Bronchial epithelial cell (primary cell): ENCODE data around the gene ATIC. TPM values are rescaled to one million over a fixed set of nuclear protein-coding genes. Genes with fewer than 3 reads are reported as not detected.

Experiments used
- DNase-seq: peaks from one replicate; pipeline ENCODE4 v3.0.0-alpha.2; 2010; ENCODE audit warnings: low read depth
- FAIRE-seq: peaks from 2 replicates; lab custom pipeline; 2011; peaks lifted over from hg19 to GRCh38; lab: Jason Lieb, UNC
- H3K27me3 ChIP-seq: 2 replicates; pipeline ENCODE4 v1.5.1; 2011; ENCODE audit warnings: low read length; ENCODE audit not compliant: control insufficient read depth, insufficient read depth
- H3K36me3 ChIP-seq: 2 replicates; pipeline ENCODE4 v1.5.1; 2011; ENCODE audit warnings: low read length; ENCODE audit not compliant: control insufficient read depth, insufficient read depth
- H3K4me3 ChIP-seq: 2 replicates; pipeline ENCODE4 v1.5.1; 2011; ENCODE audit warnings: mild to moderate bottlenecking, low read depth, low read length, control low read depth
- CTCF ChIP-seq: IDR thresholded peaks from 2 replicates; pipeline ENCODE4 v1.5.1; 2011; ENCODE audit warnings: mild to moderate bottlenecking, moderate library complexity, low read length, control low read depth, inconsistent platforms; ENCODE audit not compliant: insufficient read depth, severe bottlenecking
- total RNA-seq: library from RNA; depleted of rRNA; stranded (reverse); fragments of >200 nt; gene quantifications from 2 replicates; pipeline ENCODE4 v1.2.1, GENCODE V29; 2014

ATIC gene
- total RNA-seq, 1 donor from 2014 or later = 35.0 TPM

- Histone ChIP-seq H3K4me3 (no peak overlapping the region), H3K27me3 (no peaks in the 10 kb centered on the region), H3K36me3 (peaks cover 1% of the 10 kb centered on the region)
- DNase-seq (no peak), FAIRE-seq (no peak)
- no peak for TF ChIP-seq CTCF
Observed at GRCh38 chr2:215394102-215394805, 82.4 kb downstream of the ATIC start.

- Histone ChIP-seq H3K27me3 (no peaks in the 10 kb centered on the region), H3K4me3 (no peak overlapping the region), H3K36me3 (peaks cover 1% of the 10 kb centered on the region)
- no peak for DNase-seq
- FAIRE-seq = no peak
- TF ChIP-seq CTCF = no peak
Observed at GRCh38 chr2:215395687-215396460, 84.0 kb downstream of the ATIC start.

GRCh38 chr2:215396595-215397313 lies 84.9 kb downstream of the ATIC start:
- Histone ChIP-seq H3K4me3 (no peak overlapping the region), H3K36me3 (peaks cover 1% of the 10 kb centered on the region), H3K27me3 (no peaks in the 10 kb centered on the region)
- DNase-seq (no peak), FAIRE-seq (no peak)
- no peak for TF ChIP-seq CTCF

GRCh38 chr2:215397632-215398341 lies 85.9 kb downstream of the ATIC start:
- H3K4me3 ChIP-seq = no peak overlapping the region
- no peak for FAIRE-seq
- H3K36me3 ChIP-seq = peaks cover 1% of the 10 kb centered on the region
- no peak for DNase-seq
- no peak for TF ChIP-seq CTCF
- no peaks in the 10 kb centered on the region for H3K27me3 ChIP-seq

GRCh38 chr2:215399067-215399716 lies 87.3 kb downstream of the ATIC start:
- no peak for TF ChIP-seq CTCF

More at GRCh38 chr2:215399067-215399716, 87.3 kb downstream of the ATIC start:
- DNase-seq = no peak
- FAIRE-seq = no peak
- Histone ChIP-seq H3K27me3 (no peaks in the 10 kb centered on the region), H3K36me3 (peaks cover 1% of the 10 kb centered on the region), H3K4me3 (no peak overlapping the region)
